ENCODE results near the gene HOXD3. TPM values are rescaled to one million over a fixed set of nuclear protein-coding genes. Genes with fewer than 3 reads are reported as not detected.

Gene HOXD3
- total RNA-seq, 2 donors from 2014 or later = 1.2 to 3.9 TPM

- no peak for TF ChIP-seq CTCF (IDR thresholded peaks at IDR 0.05)
- no peak for DNase-seq (ENCODE audit: low spot score)
- ATAC-seq (ENCODE audit: insufficient number of reproducible peaks, low FRiP score, low read depth) = no peak
- H3K27me3 ChIP-seq (replicated peaks; ENCODE audit: insufficient read depth) = no peaks in the 10 kb centered on the region
- no peak overlapping the region for H3K27ac ChIP-seq
- H3K9me3 ChIP-seq = no peaks in the 10 kb centered on the region
- H3K4me3 ChIP-seq = no peak overlapping the region
- H3K36me3 ChIP-seq = no peaks in the 10 kb centered on the region
- no peaks in the 10 kb centered on the region for H3K4me1 ChIP-seq (ENCODE audit: control insufficient read depth in 1 of 2, low read depth in 2 of 2)
These were observed 48.0 kb downstream of the HOXD3 start for GRCh38 chr2:176205126-176205525.

DNA sequence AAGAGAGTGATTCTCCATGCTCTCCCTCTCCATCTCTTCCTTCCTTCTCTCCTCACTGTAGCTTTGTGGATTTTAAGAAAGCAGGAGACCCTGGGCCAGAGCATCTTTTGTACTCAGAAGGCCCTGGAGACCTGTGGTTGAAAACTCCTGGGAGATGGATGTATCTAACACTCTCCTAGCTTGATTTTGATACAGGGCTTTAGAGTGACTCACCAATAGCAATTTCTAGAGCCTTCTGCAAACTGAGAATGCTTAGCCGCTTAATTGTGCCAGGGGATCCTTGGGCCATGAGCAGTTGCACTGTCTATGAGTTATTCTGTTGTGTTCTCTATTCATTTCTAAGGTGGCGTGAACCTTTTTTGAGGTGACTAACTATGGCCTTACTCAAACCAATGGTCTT, 49.0 kb downstream of the HOXD3 start:
- H3K27me3 ChIP-seq (replicated peaks; ENCODE audit: insufficient read depth) = no peaks in the 10 kb centered on the region
- no peak overlapping the region for H3K27ac ChIP-seq
- TF ChIP-seq CTCF (IDR thresholded peaks at IDR 0.05) = no peak
- H3K4me1 ChIP-seq (ENCODE audit: control insufficient read depth in 1 of 2, low read depth in 2 of 2) = no peaks in the 10 kb centered on the region
- no peak overlapping the region for H3K4me3 ChIP-seq
- DNase-seq (ENCODE audit: low spot score) (no peak), ATAC-seq (ENCODE audit: insufficient number of reproducible peaks, low FRiP score, low read depth) (no peak)
- no peaks in the 10 kb centered on the region for H3K36me3 ChIP-seq
- no peaks in the 10 kb centered on the region for H3K9me3 ChIP-seq

- no peaks in the 10 kb centered on the region for H3K27me3 ChIP-seq (replicated peaks; ENCODE audit: insufficient read depth)
- no peak for ATAC-seq (ENCODE audit: insufficient number of reproducible peaks, low FRiP score, low read depth)
- H3K36me3 ChIP-seq = no peaks in the 10 kb centered on the region
- DNase-seq (ENCODE audit: low spot score) = no peak
- no peak overlapping the region for H3K27ac ChIP-seq
- H3K4me1 ChIP-seq (ENCODE audit: control insufficient read depth in 1 of 2, low read depth in 2 of 2) = no peaks in the 10 kb centered on the region
- H3K9me3 ChIP-seq = no peaks in the 10 kb centered on the region
- no peak for TF ChIP-seq CTCF (IDR thresholded peaks at IDR 0.05)
- H3K4me3 ChIP-seq = no peak overlapping the region
These were observed 49.6 kb downstream of the HOXD3 start for GRCh38 chr2:176206682-176207081.

DNA sequence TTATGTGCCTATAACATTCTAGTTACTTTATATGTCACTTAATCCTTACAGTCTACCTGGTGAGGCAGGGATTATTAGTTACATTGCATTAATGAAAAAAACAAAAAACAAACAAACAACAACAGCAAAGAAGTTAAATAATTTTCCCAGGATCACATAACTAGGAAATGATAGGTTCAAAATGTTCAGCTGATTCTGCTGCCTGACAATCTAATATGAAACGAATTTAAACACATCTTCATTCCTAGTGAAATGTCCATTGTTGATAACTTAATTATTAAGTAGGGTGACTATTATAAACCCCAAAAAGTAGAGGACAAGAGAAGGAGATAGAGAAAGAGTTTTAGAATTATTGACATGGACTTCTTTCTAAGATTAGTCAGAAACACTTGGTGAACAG, 54.0 kb downstream of the HOXD3 start:
- no peak for ATAC-seq (ENCODE audit: insufficient number of reproducible peaks, low FRiP score, low read depth)
- no peak overlapping the region for H3K27ac ChIP-seq
- no peaks in the 10 kb centered on the region for H3K4me1 ChIP-seq (ENCODE audit: control insufficient read depth in 1 of 2, low read depth in 2 of 2)
- H3K9me3 ChIP-seq = no peaks in the 10 kb centered on the region
- no peaks in the 10 kb centered on the region for H3K36me3 ChIP-seq
- DNase-seq (ENCODE audit: low spot score) = no peak
- no peak overlapping the region for H3K4me3 ChIP-seq
- H3K27me3 ChIP-seq (replicated peaks; ENCODE audit: insufficient read depth) = no peaks in the 10 kb centered on the region
- no peak for TF ChIP-seq CTCF (IDR thresholded peaks at IDR 0.05)

- ATAC-seq (ENCODE audit: insufficient number of reproducible peaks, low FRiP score, low read depth) = no peak
- Histone ChIP-seq H3K27ac (no peak overlapping the region), H3K36me3 (no peaks in the 10 kb centered on the region), H3K9me3 (no peaks in the 10 kb centered on the region), H3K4me1 (ENCODE audit: control insufficient read depth in 1 of 2, low read depth in 2 of 2) (no peaks in the 10 kb centered on the region), H3K27me3 (replicated peaks; ENCODE audit: insufficient read depth) (no peaks in the 10 kb centered on the region), H3K4me3 (no peak overlapping the region)
- DNase-seq (ENCODE audit: low spot score) = no peak
- no peak for TF ChIP-seq CTCF (IDR thresholded peaks at IDR 0.05)
These were observed 55.2 kb downstream of the HOXD3 start for GRCh38 chr2:176212276-176212675.
